ENCODE data around the gene RASSF5.

- TF ChIP-seq CTCF (IDR thresholded peaks at IDR 0.05; ENCODE audit: low read length) (no peak), EZH2phosphoT487 (IDR thresholded peaks at IDR 0.05; ENCODE audit: low read length) (no peak), EZH2 (optimal IDR thresholded peaks at IDR 0.05; ENCODE audit: low read depth, low read length) (no peak)
Measured at GRCh38 chr1:206595581-206596318, 88.4 kb downstream of the RASSF5 start.

All from MM.1S (cell line).